Ovary (tissue), 3 donors: ENCODE results near the gene CA7.

Experiments used
- CTCF ChIP-seq, 3 donors: fragments of 450-650 bp in 2 of 3; fragments of 200-600 bp in 1 of 3; IDR thresholded peaks; one replicate each; pipeline versions ENCODE4 v1.5.1 to v1.8.0; 2016 to 2022; ENCODE audit warnings: antibody characterized with exemption in 3 of 3, mild to moderate bottlenecking in 1 of 3
- EP300 ChIP-seq: sonication (generic); formaldehyde crosslinking; IDR thresholded peaks from one replicate; pipeline ENCODE4 v1.6.1; 2017; ENCODE audit warnings: antibody characterized with exemption
- POLR2A ChIP-seq: fragments of 450-650 bp; IDR thresholded peaks from one replicate; pipeline ENCODE4 v1.6.1; 2017; ENCODE audit warnings: antibody characterized with exemption, mild to moderate bottlenecking, moderate library complexity
- donor health status: DM: no; HTN: no; CAD: no.

DNA sequence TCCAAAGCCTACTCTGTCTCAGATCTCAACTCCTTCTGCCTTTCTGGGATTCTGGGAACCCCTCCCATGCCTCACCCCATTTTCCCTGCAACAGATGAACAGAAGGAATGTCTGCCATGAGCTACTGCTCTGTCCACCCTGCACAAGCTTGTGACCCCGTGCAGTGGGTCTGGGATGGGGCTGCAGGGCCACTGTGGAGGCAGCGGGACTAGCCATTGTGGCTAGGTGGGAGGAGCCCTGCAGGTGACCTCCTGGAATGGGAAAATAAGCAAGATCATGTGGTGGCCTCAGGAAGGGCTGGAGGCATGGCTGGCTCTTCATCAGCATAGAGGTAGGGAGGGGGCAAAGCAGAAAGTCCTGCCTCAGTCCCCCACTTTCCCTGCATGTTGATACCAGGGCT lies 49.8 kb downstream of the CA7 start:
- TF ChIP-seq CTCF (IDR thresholded peaks at IDR 0.05) (no peak), POLR2A (no peak), EP300 (no peak)
